IMR-90 (cell line): ENCODE results near the gene FBXL5. TPM values are rescaled to one million over a fixed set of nuclear protein-coding genes. Genes with fewer than 3 reads are reported as not detected.

Source experiments
- ATAC-seq: fragments of 200-7000 bp; cut with Tn5 transposase; 2 replicates; pipeline ENCODE4 v1.9.1; 2020; ENCODE audit warnings: low read depth, mild to moderate bottlenecking, moderate library complexity
- BruUV-seq: library from RNA; stranded (reverse); fragments of 400-500 nt; replicated peaks from 2 replicates; lab custom pipeline; 2021; lab: Mats Ljungman, UMichigan
- CTCF ChIA-PET: fragments of 300-600 bp; formaldehyde crosslinking; extraction: SDS; loops from one replicate; lab custom pipeline; 2021; ENCODE audit warnings: antibody characterized with exemption; lab: Yijun Ruan, JAX
- POLR2A ChIA-PET: fragments of 300-600 bp; sonication (Branson Sonifier 250); formaldehyde crosslinking; loops from one replicate; lab custom pipeline; 2022; ENCODE audit warnings: antibody characterized with exemption; ENCODE audit not compliant: unreplicated experiment; lab: Charles Lee
- DNase-seq: peaks from one replicate; pipeline ENCODE4 v3.0.0; 2013
- H2AFZ ChIP-seq: replicated peaks from 2 replicates; pipeline ENCODE3; 2013; ENCODE audit warnings: low read length, mild to moderate bottlenecking; ENCODE audit not compliant: poor library complexity
- H2AK5ac ChIP-seq: 2 replicates; pipeline ENCODE4 v1.6.1; 2013; ENCODE audit warnings: low read depth, low read length, inconsistent platforms
- H2AK9ac ChIP-seq: replicated peaks from 2 replicates; pipeline ENCODE3; 2013; ENCODE audit warnings: mild to moderate bottlenecking, low read depth, low read length, moderate library complexity; ENCODE audit not compliant: poor library complexity
- H2BK120ac ChIP-seq: 2 replicates; pipeline ENCODE4 v1.6.1; 2013; ENCODE audit warnings: low read depth, low read length, inconsistent platforms
- H2BK15ac ChIP-seq: 3 replicates; pipeline ENCODE4 v1.6.1; 2013; ENCODE audit warnings: low read depth, low read length, inconsistent platforms
- H2BK20ac ChIP-seq: 2 replicates; pipeline ENCODE4 v1.6.1; 2013; ENCODE audit warnings: low read depth, mild to moderate bottlenecking, inconsistent platforms, low read length, moderate library complexity
- H2BK5ac ChIP-seq: 2 replicates; pipeline ENCODE4 v1.6.1; 2013; ENCODE audit warnings: mild to moderate bottlenecking, low read depth, low read length, inconsistent platforms; ENCODE audit not compliant: poor library complexity, severe bottlenecking
- H3K14ac ChIP-seq: replicated peaks from 2 replicates; pipeline ENCODE4 v1.6.1; 2013; ENCODE audit warnings: low read depth, low read length, inconsistent platforms
- H3K18ac ChIP-seq: 2 replicates; pipeline ENCODE4 v1.6.1; 2013; ENCODE audit warnings: low read depth, low read length, control low read depth
- H3K23ac ChIP-seq: 2 replicates; pipeline ENCODE4 v1.6.1; 2013; ENCODE audit warnings: low read depth, low read length, inconsistent platforms
- H3K27ac ChIP-seq: 2 replicates; pipeline ENCODE4 v1.5.1; 2013; ENCODE audit warnings: mild to moderate bottlenecking, control low read depth, low read length; ENCODE audit not compliant: insufficient read depth
- H3K27me3 ChIP-seq: 2 replicates; pipeline ENCODE4 v1.6.1; 2013; ENCODE audit warnings: low read length; ENCODE audit not compliant: control insufficient read depth, insufficient read depth
- H3K36me3 ChIP-seq: 2 replicates; pipeline ENCODE4 v1.6.1; 2013; ENCODE audit warnings: low read length, mixed read lengths; ENCODE audit not compliant: control insufficient read depth, insufficient read depth
- H3K4ac ChIP-seq: 2 replicates; pipeline ENCODE4 v1.6.1; 2013; ENCODE audit warnings: low read depth, low read length, inconsistent platforms
- H3K4me1 ChIP-seq: 2 replicates; pipeline ENCODE4 v1.6.1; 2013; ENCODE audit warnings: low read length, mixed read lengths; ENCODE audit not compliant: control insufficient read depth, insufficient read depth
- H3K4me2 ChIP-seq: 2 replicates; pipeline ENCODE4 v1.6.1; 2013; ENCODE audit warnings: low read depth, mild to moderate bottlenecking, control low read depth, low read length, moderate library complexity
- H3K4me3 ChIP-seq: 2 replicates; pipeline ENCODE4 v1.5.1; 2013; ENCODE audit warnings: low read depth, mild to moderate bottlenecking, control low read depth, low read length, moderate library complexity; ENCODE audit not compliant: insufficient read depth
- H3K56ac ChIP-seq: 2 replicates; pipeline ENCODE4 v1.6.1; 2013; ENCODE audit warnings: low read length, inconsistent platforms; ENCODE audit not compliant: insufficient read depth; ENCODE audit errors: extremely low read depth
- H3K79me1 ChIP-seq, 2 experiments: 2 replicates each; pipeline ENCODE4 v1.6.1; 2013; ENCODE audit warnings: low read length in 2 of 2, inconsistent platforms in 1 of 2, low read depth in 1 of 2
- H3K9ac ChIP-seq: 2 replicates; pipeline ENCODE4 v1.6.1; 2013; ENCODE audit warnings: low read depth, low read length, control low read depth
- H3K9me1 ChIP-seq: 2 replicates; pipeline ENCODE4 v1.6.1; 2013; ENCODE audit warnings: low read length, inconsistent platforms; ENCODE audit not compliant: insufficient read depth
- H3K9me3 ChIP-seq: 2 replicates; pipeline ENCODE4 v1.6.1; 2013; ENCODE audit warnings: low read length; ENCODE audit not compliant: control insufficient read depth, insufficient read depth
- H4K20me1 ChIP-seq: 2 replicates; pipeline ENCODE4 v1.6.1; 2013; ENCODE audit warnings: low read length, inconsistent platforms; ENCODE audit not compliant: insufficient read depth
- H4K5ac ChIP-seq: 2 replicates; pipeline ENCODE4 v1.6.1; 2013; ENCODE audit warnings: mild to moderate bottlenecking, low read depth, low read length, control low read depth
- H4K8ac ChIP-seq, 2 experiments: 2 replicates each; pipeline ENCODE4 v1.6.1; 2013; ENCODE audit warnings: low read depth in 2 of 2, low read length in 2 of 2, control low read depth in 1 of 2, inconsistent platforms in 1 of 2
- H4K91ac ChIP-seq: 2 replicates; pipeline ENCODE4 v1.6.1; 2013; ENCODE audit warnings: low read depth, low read length, inconsistent platforms; ENCODE audit not compliant: insufficient read depth
- BHLHE40 ChIP-seq: fragments of 150-350 bp; IDR thresholded peaks from 2 replicates; pipeline ENCODE4 v1.6.1; 2016; ENCODE audit warnings: mild to moderate bottlenecking, low read depth, low read length
- CEBPB ChIP-seq: IDR thresholded peaks from 2 replicates; pipeline ENCODE4 v1.6.1; 2012; ENCODE audit warnings: low read depth, low read length, improper control_type of control experiment
- CHD1 ChIP-seq: IDR thresholded peaks from 2 replicates; pipeline ENCODE4 v1.6.1; 2012; ENCODE audit warnings: low read depth, low read length, improper control_type of control experiment
- ELK1 ChIP-seq: fragments of 150-350 bp; IDR thresholded peaks from 2 replicates; pipeline ENCODE4 v1.6.1; 2016; ENCODE audit warnings: low read depth, mild to moderate bottlenecking, low read length, moderate library complexity, borderline replicate concordance
- FOS ChIP-seq: fragments of 150-350 bp; IDR thresholded peaks from 2 replicates; pipeline ENCODE4 v1.6.1; 2016; ENCODE audit warnings: low read depth, low read length
- MAFK ChIP-seq: IDR thresholded peaks from 2 replicates; pipeline ENCODE4 v1.6.1; 2012; ENCODE audit warnings: low read depth, low read length, improper control_type of control experiment
- MAZ ChIP-seq: IDR thresholded peaks from 2 replicates; pipeline ENCODE4 v1.6.1; 2012; ENCODE audit warnings: low read depth, mild to moderate bottlenecking, low read length, improper control_type of control experiment, moderate library complexity, borderline replicate concordance
- MXI1 ChIP-seq: IDR thresholded peaks from 2 replicates; pipeline ENCODE4 v1.6.1; 2012; ENCODE audit warnings: low read depth, mild to moderate bottlenecking, low read length, moderate library complexity, borderline replicate concordance
- NFE2L2 ChIP-seq: fragments of 150-350 bp; IDR thresholded peaks from 2 replicates; pipeline ENCODE4 v1.6.1; 2016; ENCODE audit warnings: low read depth, mild to moderate bottlenecking, low read length
- POLR2A ChIP-seq: IDR thresholded peaks from 2 replicates; pipeline ENCODE4 v1.6.1; 2012; ENCODE audit warnings: mild to moderate bottlenecking, low read depth, low read length
- RAD21 ChIP-seq: IDR thresholded peaks from 2 replicates; pipeline ENCODE4 v1.6.1; 2012; ENCODE audit warnings: low read length, improper control_type of control experiment
- RCOR1 ChIP-seq: IDR thresholded peaks from 2 replicates; pipeline ENCODE4 v1.6.1; 2012; ENCODE audit warnings: mild to moderate bottlenecking, low read length, improper control_type of control experiment; ENCODE audit not compliant: insufficient replicate concordance
- RFX5 ChIP-seq: IDR thresholded peaks from 2 replicates; pipeline ENCODE4 v1.8.0; 2012; ENCODE audit warnings: low read depth, mild to moderate bottlenecking, low read length, moderate library complexity
- SMC3 ChIP-seq: fragments of 150-350 bp; IDR thresholded peaks from 2 replicates; pipeline ENCODE4 v1.6.1; 2016; ENCODE audit warnings: low read depth, mild to moderate bottlenecking, antibody characterized with exemption, low read length, moderate library complexity
- USF2 ChIP-seq: fragments of 150-350 bp; IDR thresholded peaks from 2 replicates; pipeline ENCODE4 v1.6.1; 2017; ENCODE audit warnings: mild to moderate bottlenecking, antibody characterized with exemption, low read length, low read depth
- WGBS, 2 experiments: methylation state at CpG; one replicate each; pipeline versions ENCODE4 v1.1.5 to v1.1.7; 2013; ENCODE audit warnings: missing lambda C conversion rate in 2 of 2; ENCODE audit not compliant: insufficient read length in 1 of 2; ENCODE audit errors: extremely low coverage in 2 of 2; 5-methylcytosine and 5-hydroxymethylcytosine counted together
- dilution Hi-C: fragments of 300-500 bp; cut with HindIII; formaldehyde crosslinking; loops from one replicate; pipeline ENCODE4 v1.14.3; 2018; ENCODE audit warnings: low sequenced_read_pairs; ENCODE audit not compliant: unreplicated experiment
- in situ Hi-C: fragments of 300-500 bp; cut with MboI; formaldehyde crosslinking; loops from 3 replicates; pipeline ENCODE4 v1.14.3; 2019; ENCODE audit warnings: low sequenced_read_pairs, inconsistent platforms, mixed read lengths
- intact Hi-C: fragments of 100-400 bp; cut with micrococcal nuclease; formaldehyde crosslinking; loops from 2 replicates; pipeline ENCODE4 v1.10.0; 2022
- polyA plus RNA-seq, 3 experiments: library from polyadenylated mRNA; depleted of rRNA; stranded (reverse); fragments of >200 nt; gene quantifications; 2 replicates each; pipeline ENCODE4 v1.2.3, GENCODE V29; 2012; ENCODE audit warnings: low replicate concordance in 1 of 3
- total RNA-seq: library from RNA; depleted of rRNA; stranded (reverse); fragments of >200 nt; gene quantifications from 2 replicates; pipeline ENCODE4 v1.2.3, GENCODE V29; 2012
- TF ChIP-seq, protein P1 (sequence below): conservative IDR thresholded peaks from 2 replicates; pipeline ENCODE4 v1.5.1; 2012; ENCODE audit warnings: mild to moderate bottlenecking, low read depth, low read length, improper control_type of control experiment

Gene FBXL5
- total and polyA plus RNA-seq, 2 of the 4 experiments (the other 2 are of a cell fraction), result 20.3 to 62.6 TPM

DNA sequence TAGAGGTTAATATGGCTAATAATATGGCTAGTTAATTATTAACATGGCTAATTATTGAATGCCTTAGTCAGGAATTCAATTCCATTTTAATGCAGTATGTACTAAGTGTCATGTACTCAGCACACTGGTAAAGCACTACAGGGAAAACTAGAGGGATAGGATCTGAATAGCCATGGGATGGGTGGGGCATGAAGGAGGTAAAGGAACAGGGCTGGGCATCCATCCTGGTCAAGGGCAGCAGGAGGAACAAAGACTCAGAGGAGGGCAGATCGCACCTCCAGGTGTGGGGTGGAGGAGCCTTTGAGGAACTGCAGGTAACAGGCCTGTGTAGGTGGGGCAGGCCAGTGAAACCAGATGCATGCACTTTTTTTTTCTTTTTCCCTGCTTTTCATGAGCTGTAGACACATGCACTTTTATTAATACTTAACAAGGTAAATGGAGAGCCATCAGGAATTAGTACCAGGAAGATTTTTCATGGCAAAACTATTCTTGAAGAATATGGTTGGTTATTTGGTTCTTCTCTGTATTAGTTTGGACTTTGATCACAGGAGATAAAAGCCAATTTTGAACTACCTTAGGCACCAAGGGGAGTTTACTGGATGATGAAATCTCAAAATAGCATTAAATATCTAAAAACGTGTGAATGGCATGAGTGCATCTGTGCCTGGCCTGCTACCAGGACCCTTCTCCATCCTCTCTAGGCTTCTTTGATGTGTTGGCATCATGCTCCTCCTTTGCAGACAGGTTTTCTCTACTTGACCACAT, 97.2 kb downstream of the FBXL5 start:
- Histone ChIP-seq H3K27me3 (no peaks in the 10 kb centered on the region), H4K5ac (no peak overlapping the region), H4K91ac (no peak overlapping the region), H3K4me3 (no peak overlapping the region), H2BK20ac (no peak overlapping the region), H3K56ac (no peak overlapping the region), H3K79me1 (no peaks in the 10 kb centered on the region), H2BK120ac (no peak overlapping the region), H3K14ac (no peak overlapping the region), H2AK5ac (no peak overlapping the region), H3K9me1 (no peaks in the 10 kb centered on the region; the same call in 1 of the 2 replicates), H3K27ac (no peak overlapping the region), H3K23ac (no peak overlapping the region), H4K8ac (no peak overlapping the region), H3K18ac (no peak overlapping the region), H3K4ac (no peak overlapping the region), H2AFZ (no peak overlapping the region), H2BK15ac (no peak overlapping the region), H2BK5ac (no peak overlapping the region), H3K9me3 (no peaks in the 10 kb centered on the region), H4K20me1 (no peaks in the 10 kb centered on the region), H3K36me3 (peaks cover 23% of the 10 kb centered on the region), H2AK9ac (no peak overlapping the region), H3K9ac (no peak overlapping the region), H3K4me1 (peaks cover 2% of the 10 kb centered on the region; the same call in 1 of the 2 replicates), H3K4me2 (no peak overlapping the region)
- ATAC-seq, result no peak
- intact Hi-C loops, result no loop called here
- ChIA-PET CTCF (no interaction called here), POLR2A (no interaction called here)
- in situ Hi-C loops, result no loop called here
- no peak for DNase-seq
- TF ChIP-seq MAZ (no peak), CHD1 (no peak), ELK1 (no peak), MAFK (no peak), RAD21 (no peak), POLR2A (no peak), SMC3 (no peak), USF2 (no peak), FOS (no peak), BHLHE40 (no peak), RCOR1 (no peak), RFX5 (no peak), NFE2L2 (no peak), CEBPB (no peak), MXI1 (no peak)
- TF ChIP-seq, protein P1, sequence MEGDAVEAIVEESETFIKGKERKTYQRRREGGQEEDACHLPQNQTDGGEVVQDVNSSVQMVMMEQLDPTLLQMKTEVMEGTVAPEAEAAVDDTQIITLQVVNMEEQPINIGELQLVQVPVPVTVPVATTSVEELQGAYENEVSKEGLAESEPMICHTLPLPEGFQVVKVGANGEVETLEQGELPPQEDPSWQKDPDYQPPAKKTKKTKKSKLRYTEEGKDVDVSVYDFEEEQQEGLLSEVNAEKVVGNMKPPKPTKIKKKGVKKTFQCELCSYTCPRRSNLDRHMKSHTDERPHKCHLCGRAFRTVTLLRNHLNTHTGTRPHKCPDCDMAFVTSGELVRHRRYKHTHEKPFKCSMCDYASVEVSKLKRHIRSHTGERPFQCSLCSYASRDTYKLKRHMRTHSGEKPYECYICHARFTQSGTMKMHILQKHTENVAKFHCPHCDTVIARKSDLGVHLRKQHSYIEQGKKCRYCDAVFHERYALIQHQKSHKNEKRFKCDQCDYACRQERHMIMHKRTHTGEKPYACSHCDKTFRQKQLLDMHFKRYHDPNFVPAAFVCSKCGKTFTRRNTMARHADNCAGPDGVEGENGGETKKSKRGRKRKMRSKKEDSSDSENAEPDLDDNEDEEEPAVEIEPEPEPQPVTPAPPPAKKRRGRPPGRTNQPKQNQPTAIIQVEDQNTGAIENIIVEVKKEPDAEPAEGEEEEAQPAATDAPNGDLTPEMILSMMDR, result no peak
- dilution Hi-C loops, result no loop called here
- no TSS peak for BruUV-seq
- WGBS, 2 experiments, result no CpG with 5 or more reads among the region's 2 CpGs
